Kidney capillary endothelial cell (primary cell): ENCODE results near the gene C4BPB.

Experiments used
- DNase-seq: peaks from one replicate; pipeline ENCODE4 v3.0.0-alpha.2; 2018; ENCODE audit warnings: low spot score

The C4BPB gene

GRCh38 chr1:207145401-207146058 is 56.9 kb downstream of the C4BPB start:
- DNase-seq = no peak
